GM10266 (cell line): Measurements from ENCODE around the gene XAGE1B.
"Not testable (repeated sequence)": the region's sequence is repeated elsewhere in the genome, so short reads cannot be mapped to it uniquely, and the experiment has no call there.

ENCODE experiments used
- DNase-seq: peaks from one replicate; pipeline ENCODE4 v3.0.0; 2012; ENCODE audit errors: extremely low spot score
- CTCF ChIP-seq: IDR thresholded peaks from 2 replicates; pipeline ENCODE4 v1.5.1; 2012; ENCODE audit warnings: mild to moderate bottlenecking, low read depth; ENCODE audit not compliant: control insufficient read depth, insufficient read depth; ENCODE audit errors: missing control alignments

Gene XAGE1B

GRCh38 chrX:52542311-52542710 lies 25.4 kb upstream of the XAGE1B start:
- no peak for DNase-seq
- no peak for TF ChIP-seq CTCF

GRCh38 chrX:52541051-52541450 lies 24.2 kb upstream of the XAGE1B start:
- not testable (repeated sequence) for DNase-seq

GRCh38 chrX:52516110-52516986 lies 515 bp downstream of the XAGE1B start:
- DNase-seq = not testable (repeated sequence)

- DNase-seq = not testable (repeated sequence)
Observed at GRCh38 chrX:52511126-52511525, 5.7 kb downstream of the XAGE1B start.

- no peak for DNase-seq
- no peak for TF ChIP-seq CTCF
Observed at GRCh38 chrX:52509916-52510315, 6.9 kb downstream of the XAGE1B start.

GRCh38 chrX:52507331-52507730 lies 9.5 kb downstream of the XAGE1B start:
- TF ChIP-seq CTCF = no peak
- DNase-seq = no peak

GRCh38 chrX:52504551-52504950 lies 12.3 kb downstream of the XAGE1B start:
- no peak for TF ChIP-seq CTCF

GRCh38 chrX:52501362-52501761 lies 15.5 kb downstream of the XAGE1B start:
- not testable (repeated sequence) for DNase-seq

More at GRCh38 chrX:52504551-52504950, 12.3 kb downstream of the XAGE1B start:
- no peak for DNase-seq

GRCh38 chrX:52496419-52496772 lies 20.5 kb downstream of the XAGE1B start:
- DNase-seq = not testable (repeated sequence)

- not testable (repeated sequence) for DNase-seq
Observed at GRCh38 chrX:52495545-52496418, 21.1 kb downstream of the XAGE1B start, which contains the start of gene XAGE1A. TSS of gene XAGE1A (plus strand) at chrX:52495808. CDS start at chrX:52497362, 1,554 bp downstream.

- DNase-seq = not testable (repeated sequence)
Observed at GRCh38 chrX:52471301-52471700, 45.6 kb downstream of the XAGE1B start.
